ENCODE data around the gene THADA.
"Not testable (repeated sequence)": the region's sequence is repeated elsewhere in the genome, so short reads cannot be mapped to it uniquely, and the experiment has no call there.

The THADA gene

GRCh38 chr2:43462866-43463641 is 132.8 kb downstream of the THADA start:
- no peak for DNase-seq

- no peak for DNase-seq
Observed at GRCh38 chr2:43461453-43462073, 134.3 kb downstream of the THADA start.

GRCh38 chr2:43460611-43461365 is 135.1 kb downstream of the THADA start:
- DNase-seq = no peak

- no peak for DNase-seq
Observed at GRCh38 chr2:43460174-43460546, 135.7 kb downstream of the THADA start.

GRCh38 chr2:43459446-43460173 is 136.2 kb downstream of the THADA start:
- DNase-seq = no peak

- no peak for DNase-seq
Observed at GRCh38 chr2:43458014-43458628, 137.7 kb downstream of the THADA start.

GRCh38 chr2:43455731-43456642 is 139.9 kb downstream of the THADA start:
- no peak for DNase-seq

GRCh38 chr2:43455296-43455695 is 140.5 kb downstream of the THADA start:
- DNase-seq = no peak

GRCh38 chr2:43454791-43455190 is 141.0 kb downstream of the THADA start:
- no peak for DNase-seq

GRCh38 chr2:43453179-43454170 is 142.4 kb downstream of the THADA start:
- DNase-seq = no peak

GRCh38 chr2:43452318-43452731 is 143.5 kb downstream of the THADA start:
- DNase-seq = no peak

GRCh38 chr2:43450617-43451016 is 145.2 kb downstream of the THADA start:
- DNase-seq = no peak

- DNase-seq = no peak
Observed at GRCh38 chr2:43448822-43449110, 147.1 kb downstream of the THADA start.

- no peak for DNase-seq
Observed at GRCh38 chr2:43448011-43448821, 147.6 kb downstream of the THADA start.

GRCh38 chr2:43446755-43447154 is 149.1 kb downstream of the THADA start:
- not testable (repeated sequence) for DNase-seq

- DNase-seq = no peak
Observed at GRCh38 chr2:43445781-43446180, 150.1 kb downstream of the THADA start.

GRCh38 chr2:43444989-43445645 is 150.7 kb downstream of the THADA start:
- DNase-seq = no peak

- DNase-seq = no peak
Observed at GRCh38 chr2:43443282-43443681, 152.6 kb downstream of the THADA start.

- DNase-seq = no peak
Observed at GRCh38 chr2:43441195-43441594, 154.6 kb downstream of the THADA start.

All from stimulated activated CD4-positive, alpha-beta T cell treated with anti-CD3 and anti-CD28 coated beads, Interleukin-15, amount 100 ng/mL, for 24 hours (primary cell).